ENCODE data around the gene ANKRD37.
"Not testable (repeated sequence)": the region's sequence is repeated elsewhere in the genome, so short reads cannot be mapped to it uniquely, and the experiment has no call there.

ANKRD37 gene, protein sequence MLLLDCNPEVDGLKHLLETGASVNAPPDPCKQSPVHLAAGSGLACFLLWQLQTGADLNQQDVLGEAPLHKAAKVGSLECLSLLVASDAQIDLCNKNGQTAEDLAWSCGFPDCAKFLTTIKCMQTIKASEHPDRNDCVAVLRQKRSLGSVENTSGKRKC

DNA sequence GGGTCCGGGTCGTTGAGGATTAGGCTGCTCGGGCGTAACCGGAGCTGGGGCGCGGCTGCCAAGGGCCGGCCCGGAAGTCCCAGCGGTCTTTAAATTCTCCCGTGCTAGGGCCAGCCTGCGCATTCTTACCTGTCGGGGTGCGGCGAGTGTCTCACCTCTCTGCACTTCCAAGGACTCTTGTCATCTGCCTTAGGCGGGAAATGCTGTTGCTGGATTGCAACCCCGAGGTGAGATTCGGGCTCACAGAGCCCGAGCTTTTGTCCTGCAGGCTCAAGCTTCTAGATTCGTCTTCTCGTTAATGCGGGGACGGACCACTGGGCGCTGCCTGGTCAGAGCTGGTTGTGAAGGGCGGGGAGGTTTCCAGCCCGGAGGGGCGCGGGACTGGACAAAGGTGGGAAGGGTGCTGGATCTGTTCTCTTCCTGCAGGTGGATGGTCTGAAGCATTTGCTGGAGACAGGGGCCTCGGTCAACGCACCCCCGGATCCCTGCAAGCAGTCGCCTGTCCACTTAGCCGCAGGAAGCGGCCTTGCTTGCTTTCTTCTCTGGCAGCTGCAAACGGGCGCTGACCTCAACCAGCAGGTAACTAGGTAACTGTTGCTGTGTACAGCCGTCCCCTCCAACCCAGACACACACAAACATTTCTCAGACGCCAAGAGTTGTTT is at the start of gene ANKRD37:
TSS of gene ANKRD37 (plus strand) at position 118 of the 662 bp plus-strand sequence. CDS start at position 201, 83 bp downstream.
- DNase-seq (ENCODE audit: low read depth): no peak

DNA sequence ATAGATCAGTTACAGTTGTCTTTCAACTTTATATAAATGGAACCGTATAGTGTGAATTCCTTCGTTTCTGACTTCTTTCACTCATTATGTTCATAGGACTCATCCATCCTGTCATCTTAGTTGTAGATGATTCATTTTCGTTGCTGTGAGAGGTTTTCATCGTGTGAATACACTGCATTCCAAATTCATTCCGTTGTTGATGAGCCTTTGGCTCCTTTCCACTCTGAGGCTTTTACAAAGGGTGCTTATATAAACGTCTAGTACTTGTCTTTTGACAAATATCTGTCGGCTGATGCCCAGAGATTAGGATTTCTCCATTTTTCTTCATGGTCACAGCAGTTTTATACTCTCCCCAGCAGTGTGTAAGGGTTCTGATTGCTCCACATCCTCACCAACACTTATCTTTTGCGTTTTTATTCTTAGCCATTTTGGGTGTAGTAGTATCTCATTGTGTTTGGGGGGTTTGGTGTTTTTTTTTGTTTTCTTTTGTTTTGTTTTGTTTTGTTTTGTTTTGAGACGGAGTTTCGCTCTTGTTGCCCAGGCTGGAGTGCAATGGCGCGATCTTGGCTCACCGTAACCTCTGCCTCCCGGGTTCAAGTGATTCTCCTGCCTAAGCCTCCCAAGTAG is 49.6 kb upstream of the ANKRD37 start:
- DNase-seq (ENCODE audit: low read depth): no peak

DNA sequence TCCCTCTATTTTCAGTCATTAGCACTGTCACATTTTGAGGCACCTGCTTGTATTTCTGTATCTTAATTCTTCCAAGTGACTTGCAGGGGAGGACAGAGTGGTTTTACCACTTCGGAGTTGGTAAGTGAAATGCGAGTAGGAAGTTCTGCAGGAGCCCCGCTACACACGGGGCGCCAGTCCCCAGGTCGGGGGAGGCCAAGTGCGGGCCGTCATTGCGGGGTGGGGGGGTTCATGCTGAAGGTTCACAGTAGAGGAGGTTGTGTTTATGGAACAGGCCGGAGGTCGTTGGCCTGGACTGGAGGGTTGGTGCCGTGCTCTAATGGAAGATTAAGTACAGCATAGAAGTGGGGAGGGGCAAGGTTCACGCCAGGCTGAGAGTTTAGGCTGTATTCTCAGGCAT is 45.0 kb upstream of the ANKRD37 start:
- no peak for DNase-seq (ENCODE audit: low read depth)

DNA sequence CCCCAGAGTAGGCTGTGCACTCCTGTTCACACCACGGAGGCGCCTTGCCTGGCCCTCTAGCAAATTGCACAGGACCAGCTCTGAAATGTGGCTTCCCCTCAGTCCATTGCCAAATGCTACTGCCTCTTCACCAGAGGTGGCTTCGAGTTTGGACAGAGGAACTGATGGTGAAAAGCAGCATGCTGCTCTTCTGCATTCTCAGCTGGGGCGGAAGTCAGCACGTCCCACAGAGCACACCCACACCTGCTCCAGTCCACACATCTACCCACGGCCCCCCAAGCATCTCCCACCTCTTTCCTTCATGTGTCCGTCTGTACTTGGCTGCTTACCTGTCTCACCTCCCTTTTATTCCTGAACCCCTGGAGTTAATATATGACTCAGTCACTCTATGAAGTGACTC is 44.4 kb upstream of the ANKRD37 start:
- no peak for DNase-seq (ENCODE audit: low read depth)

DNA sequence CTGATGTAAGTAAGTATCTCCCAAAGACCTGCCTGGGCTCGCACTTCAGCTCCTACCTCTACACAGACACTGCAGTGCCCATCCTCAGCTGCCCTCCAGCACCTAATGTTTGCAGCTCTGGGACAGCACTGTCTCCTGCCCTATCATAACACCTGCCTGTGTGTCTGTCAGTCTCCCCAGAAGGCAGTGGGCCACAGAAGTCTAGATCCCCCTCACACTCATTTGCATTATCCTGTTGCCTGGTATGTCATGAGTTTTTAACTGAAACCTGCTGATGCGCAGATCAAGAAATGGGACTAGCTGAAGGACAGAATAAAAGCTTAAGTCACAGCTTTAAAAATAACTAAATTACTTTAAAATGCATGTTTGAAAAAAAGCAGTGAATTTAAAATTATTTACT is 43.9 kb upstream of the ANKRD37 start:
- DNase-seq (ENCODE audit: low read depth): no peak

DNA sequence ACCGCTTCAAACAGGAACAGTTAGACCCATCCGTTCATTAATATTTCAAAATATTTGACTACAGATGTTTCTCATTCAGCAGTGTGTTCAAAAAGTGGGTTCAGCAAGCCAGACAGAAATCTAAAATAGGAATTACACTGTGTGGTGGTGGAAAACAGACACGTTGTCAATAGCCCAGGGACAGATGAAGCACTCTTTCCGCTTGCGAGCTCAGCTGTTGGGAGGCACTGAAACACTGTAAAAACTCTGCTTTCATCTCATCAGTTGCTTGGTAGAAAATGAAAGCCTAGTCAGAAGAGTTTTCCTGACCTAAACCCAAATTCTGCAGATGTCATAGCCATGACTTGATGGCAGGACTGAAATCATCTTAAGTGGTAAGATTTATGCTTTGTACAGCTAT is 39.4 kb upstream of the ANKRD37 start:
- DNase-seq (ENCODE audit: low read depth): no peak

DNA sequence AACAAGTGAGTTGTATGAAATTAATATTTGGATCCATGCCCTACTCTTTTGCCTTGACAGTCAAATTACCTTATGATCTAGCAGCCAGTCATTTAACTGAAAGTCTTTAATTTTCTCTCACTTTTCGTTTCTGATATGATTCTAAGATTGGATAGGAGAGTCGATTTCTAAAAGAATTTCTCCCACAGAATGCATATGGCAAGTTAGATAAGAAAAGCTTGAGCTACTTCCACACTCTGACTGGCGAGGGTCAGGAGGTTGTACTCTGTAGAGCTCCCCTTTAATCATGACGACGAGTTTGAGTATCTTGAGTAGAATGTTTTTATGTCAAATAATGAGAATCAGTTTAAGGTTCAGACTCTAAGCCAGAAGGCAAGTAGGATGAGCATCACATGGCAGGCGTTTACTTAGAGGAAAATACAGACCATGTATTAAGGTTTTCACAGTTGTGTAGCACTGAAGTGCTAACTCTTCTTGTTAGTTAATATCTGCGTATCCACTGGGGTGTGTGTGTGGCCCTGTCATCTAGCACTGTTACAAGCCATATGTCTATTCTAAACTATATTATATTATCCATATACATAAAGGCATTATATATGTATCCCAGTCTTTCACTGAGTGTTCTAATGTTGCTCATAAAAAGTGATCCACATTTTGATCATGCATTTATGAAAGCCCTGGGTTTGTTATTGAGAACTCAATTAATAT is 38.8 kb upstream of the ANKRD37 start:
- DNase-seq (ENCODE audit: low read depth): no peak

DNA sequence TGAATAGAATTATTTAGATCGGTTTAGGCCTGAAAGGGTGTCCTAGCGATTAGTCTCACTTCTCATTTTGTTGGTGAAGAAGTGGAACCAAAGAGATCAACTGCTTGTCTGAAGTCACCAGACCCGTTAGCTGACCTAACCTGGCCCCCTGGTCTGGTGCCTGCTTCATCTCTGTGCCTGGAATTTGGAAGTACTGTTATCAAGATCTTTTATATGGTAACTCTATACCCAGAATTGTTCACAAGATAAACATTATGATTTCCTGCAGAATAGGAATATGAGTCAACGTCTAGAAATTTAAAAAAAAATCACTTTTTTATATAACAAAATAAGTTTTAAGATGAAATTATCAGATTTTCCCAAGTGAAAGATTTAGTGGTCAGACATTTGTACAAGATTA is 38.1 kb upstream of the ANKRD37 start:
- DNase-seq (ENCODE audit: low read depth): peak; percentile 8

DNA sequence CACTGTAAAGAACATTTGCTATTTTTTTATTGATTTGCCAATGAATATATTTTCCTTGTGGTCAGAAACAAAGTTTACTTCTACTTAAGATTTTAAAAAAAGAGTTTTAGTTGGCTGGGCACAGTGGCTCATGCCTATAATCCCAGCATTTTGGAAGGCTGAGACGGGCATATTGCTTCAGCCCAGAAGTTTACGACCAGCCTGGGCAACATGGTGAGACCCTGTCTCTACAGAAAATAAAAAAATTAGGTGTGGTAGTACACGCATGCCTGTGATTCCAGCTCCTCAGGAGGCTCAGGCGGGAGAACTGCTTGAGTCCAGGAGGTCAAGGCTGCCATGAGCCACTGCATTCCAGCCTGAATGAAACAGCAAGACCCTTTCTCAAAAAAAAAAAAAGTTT is 37.7 kb upstream of the ANKRD37 start:
- peak; percentile 34 for DNase-seq (ENCODE audit: low read depth)

DNA sequence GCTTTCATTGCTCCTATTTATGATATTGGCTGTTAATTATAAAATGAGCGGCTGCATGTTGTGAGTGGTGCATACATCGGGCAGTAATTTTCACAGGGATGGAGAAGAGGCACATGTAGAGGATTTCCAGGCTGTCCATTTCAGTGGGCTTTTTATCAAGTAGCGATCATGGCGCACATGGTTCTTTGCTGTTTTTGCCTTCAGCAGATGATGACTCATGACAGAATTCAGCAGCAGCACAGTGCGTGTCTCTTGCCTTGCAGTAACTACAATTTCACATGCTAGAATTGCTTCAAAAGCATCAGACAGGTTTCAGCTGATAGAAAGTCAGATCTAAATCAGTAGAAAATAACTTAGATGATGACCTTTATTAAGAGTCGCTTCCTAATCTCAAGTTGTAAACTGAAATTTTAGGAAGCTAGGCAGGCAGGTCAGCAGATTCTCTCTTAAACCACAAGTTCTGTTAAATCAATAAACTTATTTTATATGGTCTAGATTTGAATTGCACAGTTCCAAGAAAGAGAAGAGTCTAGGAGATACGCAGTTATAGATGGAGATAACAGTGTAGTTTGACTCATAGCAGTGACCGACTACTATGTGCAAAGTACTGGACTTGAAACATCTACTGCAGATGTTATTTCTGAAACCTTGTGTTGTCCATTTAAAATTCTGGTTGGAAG is 36.7 kb upstream of the ANKRD37 start:
- no peak for DNase-seq (ENCODE audit: low read depth)

DNA sequence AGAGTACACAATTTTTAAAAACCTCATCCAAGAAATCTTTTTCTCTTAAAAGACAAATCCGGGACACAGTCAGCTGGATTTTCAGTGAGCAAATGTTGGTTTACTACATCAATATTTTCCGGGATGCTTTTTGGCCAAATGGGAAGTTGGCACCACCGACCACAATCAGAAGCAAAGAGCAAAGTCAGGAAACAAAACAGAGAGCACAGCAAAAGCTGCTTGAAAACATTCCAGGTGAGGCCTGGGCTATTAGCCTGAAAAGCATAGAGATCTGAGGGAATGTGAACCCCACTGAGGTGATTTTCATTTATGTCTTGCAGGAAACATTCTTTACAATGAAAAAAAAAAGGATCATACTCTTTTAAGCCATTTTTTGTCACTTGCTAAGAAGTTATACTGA is 34.8 kb upstream of the ANKRD37 start:
- no peak for DNase-seq (ENCODE audit: low read depth)

DNA sequence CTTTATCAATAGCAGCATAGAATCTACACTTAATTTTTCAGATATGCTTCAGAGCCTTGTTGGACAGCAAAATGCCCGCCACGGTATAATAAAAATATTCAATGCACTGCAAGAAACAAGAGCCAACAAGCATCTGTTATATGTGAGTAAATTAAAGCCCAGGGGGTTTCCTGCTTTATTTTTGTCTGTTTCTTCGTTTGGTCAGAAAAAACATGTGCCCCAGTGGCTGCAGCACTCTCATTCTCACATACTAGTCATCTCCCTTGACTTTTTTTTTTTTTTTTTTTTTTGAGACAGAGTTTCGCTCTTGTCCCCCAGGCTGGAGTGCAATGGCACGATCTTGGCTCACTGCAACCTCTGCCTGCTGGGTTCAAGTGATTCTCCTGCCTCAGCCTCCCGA is 34.1 kb upstream of the ANKRD37 start:
- DNase-seq (ENCODE audit: low read depth): not testable (repeated sequence)

DNA sequence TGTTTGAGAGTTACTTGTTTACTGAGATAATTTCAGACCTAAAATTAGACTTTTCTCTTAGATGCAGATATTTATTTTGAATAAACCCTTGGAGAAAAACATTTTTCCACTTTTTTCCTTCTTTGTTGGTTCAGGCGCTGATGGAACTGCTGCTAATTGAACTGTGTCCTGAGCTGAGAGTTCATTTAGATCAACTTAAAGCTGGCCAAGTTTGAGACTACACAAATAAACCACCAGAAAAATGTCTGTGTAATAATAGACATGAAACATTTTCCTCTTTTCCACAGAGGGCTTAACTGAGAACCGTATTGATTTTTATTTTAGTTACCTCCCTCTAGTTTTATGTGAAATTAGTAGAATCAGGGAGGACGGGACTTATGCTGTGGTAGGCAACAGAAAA is 33.4 kb upstream of the ANKRD37 start:
- no peak for DNase-seq (ENCODE audit: low read depth)

DNA sequence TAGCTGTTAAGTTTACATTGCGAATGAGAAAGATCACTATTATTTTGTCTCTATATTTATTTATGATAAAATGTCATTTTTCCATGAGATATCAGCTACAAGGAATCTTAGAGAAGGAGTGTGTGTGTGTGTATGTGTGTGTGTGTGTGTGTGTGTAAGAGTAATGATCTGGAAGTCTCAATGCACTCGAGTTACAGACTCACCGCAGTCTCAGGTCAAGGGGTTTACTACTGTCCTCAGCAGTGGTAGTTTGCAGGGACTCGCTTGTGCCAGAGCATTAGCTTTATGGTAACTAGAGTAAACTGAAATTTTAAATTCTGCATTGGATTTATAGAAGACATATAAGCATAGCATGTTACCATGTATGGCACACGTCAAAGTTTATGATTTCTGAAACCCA is 31.8 kb upstream of the ANKRD37 start:
- DNase-seq (ENCODE audit: low read depth): no peak

DNA sequence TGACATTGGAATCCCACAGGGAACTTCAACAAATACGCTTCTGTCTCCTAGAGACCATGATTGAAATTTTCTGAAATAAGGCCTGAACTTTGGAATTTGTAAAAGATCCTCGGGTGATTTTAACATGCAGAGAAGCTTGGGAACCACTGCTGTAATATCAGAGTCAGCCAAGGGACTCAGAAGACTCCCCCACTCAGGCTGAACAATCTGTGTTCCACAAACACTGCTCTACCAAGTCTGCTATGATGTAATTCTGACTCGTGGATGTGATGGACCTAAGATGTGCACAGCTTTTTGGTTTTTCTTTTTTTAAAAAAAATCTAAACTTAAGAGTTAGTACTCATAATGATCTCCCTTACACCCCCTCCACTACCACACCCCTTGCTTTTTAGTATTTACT is 26.9 kb upstream of the ANKRD37 start:
- DNase-seq (ENCODE audit: low read depth): no peak

DNA sequence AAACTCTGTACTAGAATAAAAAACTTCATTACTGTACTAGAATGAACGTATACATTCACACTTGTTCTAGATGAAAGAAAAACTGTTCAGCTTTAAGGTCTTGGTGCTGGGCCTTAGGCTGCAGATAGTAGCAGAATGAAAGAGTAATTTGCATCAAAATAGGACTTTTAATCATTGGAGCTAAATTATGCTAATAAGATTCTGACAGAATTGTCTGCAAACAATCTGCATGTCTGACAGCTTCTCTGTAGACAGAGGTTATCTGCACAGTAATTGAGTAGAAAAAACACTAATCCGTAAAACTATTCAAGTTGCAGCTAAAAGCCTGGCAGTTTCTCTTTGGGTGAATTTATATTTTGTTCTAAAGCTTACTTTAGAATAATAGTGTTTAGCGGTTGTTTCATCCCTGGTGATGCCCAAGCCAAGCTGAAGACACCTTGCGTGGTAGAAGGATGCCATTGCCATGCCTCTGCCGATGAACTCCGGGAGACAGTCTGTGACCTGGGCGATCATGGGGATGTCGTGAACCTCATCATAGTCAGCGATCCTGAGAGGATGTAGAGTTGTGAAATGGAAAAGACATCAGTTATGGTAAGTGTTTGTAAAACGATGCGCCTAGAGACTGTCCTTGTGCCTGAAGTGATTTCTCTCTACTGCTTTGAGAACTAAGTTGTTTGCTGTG is 26.2 kb upstream of the ANKRD37 start:
- DNase-seq (ENCODE audit: low read depth): no peak

DNA sequence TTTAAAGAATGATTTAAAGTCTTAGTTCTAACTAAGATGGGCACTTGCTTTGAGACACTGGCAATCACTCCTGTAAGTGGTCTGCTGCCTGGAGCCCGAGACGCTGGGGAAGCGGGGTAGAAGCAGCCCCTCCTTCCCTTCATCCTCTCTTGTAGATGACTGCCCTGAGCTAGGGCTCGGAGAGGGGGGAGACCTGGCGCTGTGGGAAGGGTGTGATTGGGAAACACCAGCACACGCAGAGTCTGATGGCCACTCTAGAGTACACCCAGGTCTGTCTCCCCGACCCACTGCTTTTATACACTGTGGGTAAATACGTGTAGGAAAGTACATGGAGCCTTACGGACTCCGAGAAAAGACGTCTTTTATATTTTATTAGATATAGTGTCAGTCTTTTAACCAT is 24.9 kb upstream of the ANKRD37 start:
- DNase-seq (ENCODE audit: low read depth): no peak

DNA sequence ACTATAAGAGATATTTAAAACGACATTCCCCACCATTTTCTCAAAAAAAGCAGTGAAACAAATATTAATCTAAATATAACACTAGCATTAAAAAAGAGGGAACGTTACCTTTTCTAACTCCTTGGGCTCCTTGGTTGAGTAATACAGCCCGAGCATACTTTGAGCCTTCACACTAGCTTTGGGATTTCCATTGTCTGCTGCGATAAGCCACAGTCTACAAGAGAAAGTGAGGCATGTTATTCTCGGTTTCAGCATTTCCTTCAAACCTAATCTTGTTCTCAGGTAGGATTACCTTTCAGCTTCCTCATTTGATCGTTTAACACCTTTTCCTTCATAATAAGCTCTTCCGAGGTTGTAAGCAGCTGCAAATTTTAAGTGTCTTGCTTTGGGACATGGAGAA is 22.6 kb upstream of the ANKRD37 start:
- no peak for DNase-seq (ENCODE audit: low read depth)

DNA sequence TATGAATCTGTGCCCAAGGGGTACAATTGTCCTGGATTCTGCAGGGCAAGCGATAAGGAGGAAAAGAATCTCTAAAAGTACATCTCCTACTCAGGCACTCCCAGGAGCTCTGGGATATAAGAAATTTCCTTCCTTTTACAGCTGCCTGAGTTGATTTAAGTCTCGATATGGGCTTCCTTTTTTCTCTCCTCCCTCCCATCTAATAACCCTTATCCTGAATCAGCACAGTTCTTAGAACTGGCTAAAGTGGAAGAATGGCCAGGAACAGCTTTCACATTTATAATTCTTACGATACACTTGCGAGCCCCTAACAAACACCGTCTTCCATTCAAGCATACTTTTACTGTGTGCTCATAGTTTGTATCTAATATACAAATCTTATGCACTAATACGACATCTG is 22.1 kb upstream of the ANKRD37 start:
- no peak for DNase-seq (ENCODE audit: low read depth)

DNA sequence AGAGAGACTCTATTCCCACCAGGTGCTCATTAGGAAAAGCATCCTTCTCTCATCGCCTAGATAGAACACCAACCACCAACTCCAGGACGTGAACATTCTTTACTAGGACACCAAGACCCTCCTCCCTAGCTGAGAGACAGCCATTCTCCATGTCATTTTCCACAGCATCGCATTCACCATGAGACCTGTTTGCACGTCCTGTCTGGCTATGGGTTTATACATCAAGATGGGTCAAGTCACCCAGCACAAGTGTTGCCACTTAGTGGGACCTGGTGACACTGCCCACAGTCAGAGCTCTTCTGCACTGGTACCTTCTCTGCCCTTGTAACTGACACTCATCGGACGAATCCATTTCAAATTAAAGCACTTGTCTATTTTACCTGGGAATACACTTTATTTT is 18.4 kb upstream of the ANKRD37 start:
- DNase-seq (ENCODE audit: low read depth): no peak

DNA sequence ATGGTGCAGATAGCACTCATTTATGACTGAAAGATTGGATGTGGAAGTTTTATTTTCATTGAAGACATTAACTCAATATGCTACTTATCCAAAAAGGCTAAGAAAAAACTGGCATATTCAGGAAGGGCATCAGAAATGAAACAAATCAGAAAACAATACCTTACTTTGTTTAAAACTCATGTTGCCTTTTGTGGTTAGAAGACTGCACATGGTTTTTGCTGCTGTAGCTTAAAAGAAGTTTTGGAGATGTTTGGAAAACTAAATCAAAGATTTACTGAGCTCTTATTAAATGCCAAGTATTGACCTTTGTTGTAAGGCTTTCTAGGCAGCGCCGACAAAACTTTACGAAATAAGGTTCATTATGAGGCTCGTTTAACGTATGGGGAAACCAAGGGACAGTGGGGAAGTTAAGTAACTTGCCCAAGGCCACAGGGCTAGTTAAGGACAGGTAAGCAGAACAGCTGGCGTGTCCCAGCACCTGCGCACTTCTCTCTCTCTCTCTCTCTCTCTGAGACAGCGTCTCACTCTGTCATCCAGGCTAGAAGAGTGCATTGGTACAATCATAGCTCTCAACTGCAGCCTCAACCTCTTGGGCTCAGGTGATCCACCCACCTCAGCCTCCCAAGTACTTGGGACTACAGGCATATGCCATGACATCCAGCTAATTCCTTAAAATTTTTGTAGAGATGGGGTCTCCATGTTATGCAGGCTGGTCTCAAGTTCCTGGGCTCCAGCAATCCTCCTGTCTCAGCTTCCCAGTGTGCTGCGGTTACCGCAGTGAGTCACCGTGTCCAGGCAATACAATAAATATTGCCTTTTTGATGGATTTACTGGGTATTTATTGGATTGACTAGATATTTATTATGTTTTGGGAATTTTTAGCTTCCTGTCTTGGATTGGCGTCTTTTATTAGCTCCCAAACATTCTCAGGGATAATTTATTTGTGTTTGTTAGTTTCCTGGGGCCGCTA is 17.0 kb upstream of the ANKRD37 start:
- no peak for DNase-seq (ENCODE audit: low read depth)
